SK-N-SH treated with all-trans-retinoic acid at 6 μM for 48 hours (cell line): ENCODE measurements around the gene PPIL4.

ENCODE experiments used
- ARNTL ChIP-seq: fragments of 450-650 bp; formaldehyde crosslinking; IDR thresholded peaks from 2 replicates; pipeline ENCODE4 v1.5.0; 2020; ENCODE audit warnings: low read depth, mild to moderate bottlenecking, moderate library complexity, borderline replicate concordance
- CSDC2 ChIP-seq: fragments of 250-450 bp; sonication (Bioruptor Pico); IDR thresholded peaks from 2 replicates; pipeline ENCODE4 v1.5.0; 2020; ENCODE audit warnings: mild to moderate bottlenecking, moderate library complexity
- ESRRG ChIP-seq: fragments of 250-450 bp; sonication (Bioruptor Pico); IDR thresholded peaks from 2 replicates; pipeline ENCODE4 v1.6.1; 2021; ENCODE audit warnings: mild to moderate bottlenecking
- GLIS3 ChIP-seq: fragments of 250-450 bp; sonication (Bioruptor Pico); IDR thresholded peaks from 2 replicates; pipeline ENCODE4 v1.5.0; 2020; ENCODE audit warnings: mild to moderate bottlenecking, moderate library complexity
- RARB ChIP-seq: fragments of 250-450 bp; sonication (Bioruptor Pico); IDR thresholded peaks from 2 replicates; pipeline ENCODE4 v1.8.0; 2021; ENCODE audit warnings: mild to moderate bottlenecking, moderate library complexity
- TF ChIP-seq, protein P1 (sequence below): fragments of 250-450 bp; sonication (Bioruptor Pico); IDR thresholded peaks from 2 replicates; pipeline ENCODE4 v1.8.0; 2020; ENCODE audit warnings: mild to moderate bottlenecking, moderate library complexity, borderline replicate concordance
- TF ChIP-seq, protein P2 (sequence below): fragments of 250-450 bp; sonication (Bioruptor Pico); IDR thresholded peaks from 2 replicates; pipeline ENCODE4 v1.5.0; 2020; ENCODE audit warnings: mild to moderate bottlenecking, moderate library complexity

DNA sequence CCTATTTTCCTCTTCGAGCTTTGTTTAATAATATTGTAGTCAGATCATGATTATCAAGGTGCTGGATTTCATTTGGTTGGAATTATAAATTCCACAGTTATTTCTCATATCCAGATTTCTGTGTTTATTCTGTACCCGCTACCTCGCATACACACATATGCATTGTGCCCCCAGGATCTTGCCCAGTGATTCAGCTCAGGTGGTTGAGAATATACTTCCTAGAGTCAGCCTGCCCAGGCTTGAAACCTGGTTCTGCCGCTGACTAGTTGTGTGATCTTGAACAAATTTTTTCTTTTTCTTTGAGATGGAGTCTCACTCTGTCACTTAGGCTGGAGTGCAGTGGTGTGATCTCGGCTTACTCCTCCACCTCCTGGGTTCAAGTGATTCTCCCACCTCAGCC, 35.0 kb upstream of the PPIL4 start:
- TF ChIP-seq, protein P1, sequence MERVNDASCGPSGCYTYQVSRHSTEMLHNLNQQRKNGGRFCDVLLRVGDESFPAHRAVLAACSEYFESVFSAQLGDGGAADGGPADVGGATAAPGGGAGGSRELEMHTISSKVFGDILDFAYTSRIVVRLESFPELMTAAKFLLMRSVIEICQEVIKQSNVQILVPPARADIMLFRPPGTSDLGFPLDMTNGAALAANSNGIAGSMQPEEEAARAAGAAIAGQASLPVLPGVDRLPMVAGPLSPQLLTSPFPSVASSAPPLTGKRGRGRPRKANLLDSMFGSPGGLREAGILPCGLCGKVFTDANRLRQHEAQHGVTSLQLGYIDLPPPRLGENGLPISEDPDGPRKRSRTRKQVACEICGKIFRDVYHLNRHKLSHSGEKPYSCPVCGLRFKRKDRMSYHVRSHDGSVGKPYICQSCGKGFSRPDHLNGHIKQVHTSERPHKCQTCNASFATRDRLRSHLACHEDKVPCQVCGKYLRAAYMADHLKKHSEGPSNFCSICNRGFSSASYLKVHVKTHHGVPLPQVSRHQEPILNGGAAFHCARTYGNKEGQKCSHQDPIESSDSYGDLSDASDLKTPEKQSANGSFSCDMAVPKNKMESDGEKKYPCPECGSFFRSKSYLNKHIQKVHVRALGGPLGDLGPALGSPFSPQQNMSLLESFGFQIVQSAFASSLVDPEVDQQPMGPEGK (CRISPR knock-in tag), result no peak
- no peak for TF ChIP-seq ARNTL (CRISPR knock-in tag)
- no peak for TF ChIP-seq RARB
- TF ChIP-seq CSDC2, result no peak
- TF ChIP-seq, protein P2, sequence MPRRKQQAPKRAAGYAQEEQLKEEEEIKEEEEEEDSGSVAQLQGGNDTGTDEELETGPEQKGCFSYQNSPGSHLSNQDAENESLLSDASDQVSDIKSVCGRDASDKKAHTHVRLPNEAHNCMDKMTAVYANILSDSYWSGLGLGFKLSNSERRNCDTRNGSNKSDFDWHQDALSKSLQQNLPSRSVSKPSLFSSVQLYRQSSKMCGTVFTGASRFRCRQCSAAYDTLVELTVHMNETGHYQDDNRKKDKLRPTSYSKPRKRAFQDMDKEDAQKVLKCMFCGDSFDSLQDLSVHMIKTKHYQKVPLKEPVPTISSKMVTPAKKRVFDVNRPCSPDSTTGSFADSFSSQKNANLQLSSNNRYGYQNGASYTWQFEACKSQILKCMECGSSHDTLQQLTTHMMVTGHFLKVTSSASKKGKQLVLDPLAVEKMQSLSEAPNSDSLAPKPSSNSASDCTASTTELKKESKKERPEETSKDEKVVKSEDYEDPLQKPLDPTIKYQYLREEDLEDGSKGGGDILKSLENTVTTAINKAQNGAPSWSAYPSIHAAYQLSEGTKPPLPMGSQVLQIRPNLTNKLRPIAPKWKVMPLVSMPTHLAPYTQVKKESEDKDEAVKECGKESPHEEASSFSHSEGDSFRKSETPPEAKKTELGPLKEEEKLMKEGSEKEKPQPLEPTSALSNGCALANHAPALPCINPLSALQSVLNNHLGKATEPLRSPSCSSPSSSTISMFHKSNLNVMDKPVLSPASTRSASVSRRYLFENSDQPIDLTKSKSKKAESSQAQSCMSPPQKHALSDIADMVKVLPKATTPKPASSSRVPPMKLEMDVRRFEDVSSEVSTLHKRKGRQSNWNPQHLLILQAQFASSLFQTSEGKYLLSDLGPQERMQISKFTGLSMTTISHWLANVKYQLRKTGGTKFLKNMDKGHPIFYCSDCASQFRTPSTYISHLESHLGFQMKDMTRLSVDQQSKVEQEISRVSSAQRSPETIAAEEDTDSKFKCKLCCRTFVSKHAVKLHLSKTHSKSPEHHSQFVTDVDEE (CRISPR knock-in tag), result no peak
- no peak for TF ChIP-seq GLIS3
- TF ChIP-seq ESRRG (CRISPR knock-in tag), result no peak
